GM12891 (cell line): ENCODE results near the gene BATF3.

Experiments
- PAX5 ChIP-seq: IDR thresholded peaks from 2 replicates; pipeline ENCODE4 v1.6.1; 2011; ENCODE audit warnings: low read length, moderate library complexity, mild to moderate bottlenecking; ENCODE audit not compliant: insufficient read depth, severe bottlenecking
- POLR2A ChIP-seq: IDR thresholded peaks from 2 replicates; pipeline ENCODE4 v1.6.1; 2011; ENCODE audit warnings: low read depth, low read length, control low read depth
- POLR2AphosphoS5 ChIP-seq: IDR thresholded peaks from 2 replicates; pipeline ENCODE4 v1.6.1; 2011; ENCODE audit warnings: low read depth, low read length, control low read depth
- POU2F2 ChIP-seq: IDR thresholded peaks from 2 replicates; pipeline ENCODE4 v1.6.1; 2011; ENCODE audit warnings: low read depth, mild to moderate bottlenecking, control low read depth, low read length, moderate library complexity
- SPI1 ChIP-seq: IDR thresholded peaks from 2 replicates; pipeline ENCODE4 v1.6.1; 2011; ENCODE audit warnings: low read depth, low read length, control low read depth
- TAF1 ChIP-seq: IDR thresholded peaks from 2 replicates; pipeline ENCODE4 v1.6.1; 2011; ENCODE audit warnings: low read depth, low read length, control low read depth

DNA sequence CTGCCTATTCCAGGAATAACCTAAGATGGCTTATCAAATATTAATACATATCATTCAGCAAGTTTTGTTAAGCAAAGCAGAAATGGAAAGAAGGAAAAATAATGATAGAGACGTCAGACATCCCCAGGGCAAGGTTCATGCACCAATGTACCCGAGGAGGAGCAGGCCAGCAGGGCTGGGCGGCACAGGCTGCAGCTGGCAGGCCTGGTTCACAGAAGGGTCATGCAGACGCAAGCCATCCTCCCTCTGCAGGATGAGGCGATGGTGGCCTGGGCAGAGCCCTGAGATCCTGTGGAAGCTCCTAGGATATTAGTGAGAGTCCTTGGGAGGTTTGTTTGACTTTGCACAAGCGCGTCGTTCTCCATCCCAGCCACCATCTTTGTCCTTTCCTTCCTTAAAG is 30.0 kb downstream of the BATF3 start:
- TF ChIP-seq TAF1: no peak
- no peak for TF ChIP-seq POLR2AphosphoS5
- TF ChIP-seq POLR2A: no peak
- no peak for TF ChIP-seq SPI1
- TF ChIP-seq PAX5: no peak
- TF ChIP-seq POU2F2: no peak
